DND-41 (cell line): ENCODE results near the gene NDUFS7.

ENCODE experiments used
- ATAC-seq: fragments of 200-7000 bp; cut with Tn5 transposase; 3 replicates; pipeline ENCODE4 v1.9.1; 2021; ENCODE audit warnings: low read depth; ENCODE audit not compliant: insufficient read depth
- DNase-seq: peaks from one replicate; pipeline ENCODE4 v3.0.0-alpha.2; 2020
- H2AFZ ChIP-seq: 2 replicates; pipeline ENCODE4 v1.6.0; 2012; ENCODE audit warnings: low read depth, low read length
- H3K27ac ChIP-seq: 2 replicates; pipeline ENCODE4 v1.5.1; 2012; ENCODE audit warnings: low read length, inconsistent platforms
- H3K27me3 ChIP-seq: fragments of 200-600 bp; sonication (generic); 2 replicates; pipeline ENCODE4 v1.6.0; 2012; ENCODE audit warnings: low read length, mild to moderate bottlenecking, inconsistent platforms; ENCODE audit not compliant: insufficient read depth, poor library complexity
- H3K36me3 ChIP-seq: 2 replicates; pipeline ENCODE4 v1.5.1; 2012; ENCODE audit warnings: low read length, inconsistent platforms; ENCODE audit not compliant: insufficient read depth
- H3K4me1 ChIP-seq: 2 replicates; pipeline ENCODE4 v1.5.1; 2012; ENCODE audit warnings: mild to moderate bottlenecking, low read length; ENCODE audit not compliant: insufficient read depth
- H3K4me2 ChIP-seq: 2 replicates; pipeline ENCODE4 v1.6.0; 2012; ENCODE audit warnings: mild to moderate bottlenecking, moderate library complexity, low read length, inconsistent platforms; ENCODE audit not compliant: insufficient read depth
- H3K4me3 ChIP-seq, 2 experiments: fragments of 200-600 bp in 1 of 2; shearing (Covaris generic) in 1 of 2; 2 replicates each; pipeline ENCODE4 v1.5.1; 2012 to 2016; ENCODE audit warnings: inconsistent platforms in 2 of 2, low read length in 2 of 2, mild to moderate bottlenecking in 2 of 2, low read depth in 1 of 2, moderate library complexity in 1 of 2
- H3K79me2 ChIP-seq: 2 replicates; pipeline ENCODE4 v1.6.0; 2012; ENCODE audit warnings: low read length, inconsistent platforms; ENCODE audit not compliant: insufficient read depth
- H3K9ac ChIP-seq: 2 replicates; pipeline ENCODE4 v1.6.0; 2012; ENCODE audit warnings: low read depth, mild to moderate bottlenecking, inconsistent platforms, low read length, moderate library complexity
- H3K9me3 ChIP-seq: 2 replicates; pipeline ENCODE4 v1.5.1; 2012; ENCODE audit warnings: low read length, moderate library complexity, mild to moderate bottlenecking, inconsistent platforms; ENCODE audit not compliant: insufficient read depth, severe bottlenecking
- H4K20me1 ChIP-seq: 2 replicates; pipeline ENCODE4 v1.6.0; 2012; ENCODE audit warnings: low read length; ENCODE audit not compliant: insufficient read depth
- CTCF ChIP-seq: IDR thresholded peaks from 2 replicates; pipeline ENCODE4 v1.5.1; 2012; ENCODE audit warnings: borderline replicate concordance, low read length, moderate library complexity, mild to moderate bottlenecking; ENCODE audit not compliant: poor library complexity, severe bottlenecking; ENCODE audit errors: extremely low read depth
- EZH2 ChIP-seq: IDR thresholded peaks from 3 replicates; pipeline ENCODE4 v1.6.1; 2012; ENCODE audit warnings: borderline replicate concordance, low read depth, mild to moderate bottlenecking, moderate library complexity, low read length, inconsistent platforms; ENCODE audit not compliant: severe bottlenecking

NDUFS7 gene

DNA sequence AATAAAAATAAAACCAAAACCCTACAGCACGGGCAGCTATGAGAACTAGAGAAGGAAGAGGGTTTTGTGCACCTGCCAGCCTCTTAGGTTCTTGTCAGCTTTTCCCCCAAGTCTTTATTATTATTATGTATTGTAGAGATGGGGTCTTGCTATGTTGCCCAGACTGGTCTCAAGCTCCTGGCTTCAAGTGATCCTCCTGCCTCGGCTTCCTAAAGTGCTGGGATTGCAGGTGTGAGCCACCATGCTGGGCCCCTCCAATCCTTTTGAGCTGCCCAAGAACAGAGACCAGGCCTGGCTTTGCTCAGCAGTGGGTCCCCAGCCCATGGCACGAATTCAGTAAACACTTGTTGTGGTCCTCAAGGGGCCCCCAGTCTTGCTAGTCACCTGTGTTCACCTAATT, 1.5 kb upstream of the NDUFS7 start:
- Histone ChIP-seq H3K79me2 (peaks cover 34% of the 10 kb centered on the region), H3K4me3 (no peak overlapping the region), H3K27me3 (no peaks in the 10 kb centered on the region), H3K9me3 (no peaks in the 10 kb centered on the region), H3K4me1 (peaks cover 25% of the 10 kb centered on the region), H3K9ac (no peak overlapping the region), H4K20me1 (peaks cover 10% of the 10 kb centered on the region; the same call in 1 of the 2 replicates), H3K27ac (no peak overlapping the region), H3K4me2 (no peak overlapping the region), H2AFZ (no peak overlapping the region), H3K36me3 (peaks cover 17% of the 10 kb centered on the region)
- no peak for ATAC-seq
- TF ChIP-seq EZH2 (no peak), CTCF (no peak)
- no peak for DNase-seq

GRCh38 chr19:1383017-1383311, 743 bp upstream of the NDUFS7 start:
- peak overlapping the region in 1 of 2 experiments; percentile 97; a peak in 2 of 4 replicates for H3K4me3 ChIP-seq

DNA sequence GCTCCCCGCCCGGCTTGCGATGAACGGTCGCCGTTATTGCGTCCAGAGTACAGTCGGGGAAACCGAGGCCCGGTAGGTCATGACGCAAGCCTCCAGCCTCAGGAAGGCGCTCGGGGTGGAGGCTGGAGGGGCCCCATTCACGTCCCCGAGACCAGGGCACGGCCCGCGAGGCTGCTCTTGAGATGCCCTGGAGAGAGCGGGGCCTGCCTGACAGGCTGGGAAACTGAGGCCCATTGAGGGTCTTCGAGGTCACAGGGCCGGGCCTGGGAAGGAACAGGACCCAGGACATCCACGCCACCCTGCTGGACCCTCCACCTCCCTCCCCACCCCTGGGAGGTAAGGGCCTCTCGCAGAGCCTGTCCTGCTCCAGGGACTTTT, 367 bp downstream of the NDUFS7 start:
- TF ChIP-seq CTCF (no peak), EZH2 (no peak)
- Histone ChIP-seq H3K27me3 (no peaks in the 10 kb centered on the region), H3K4me2 (peak overlapping the region; percentile 79), H3K36me3 (peaks cover 25% of the 10 kb centered on the region), H3K79me2 (peaks cover 46% of the 10 kb centered on the region), H2AFZ (peak overlapping the region; percentile 90), H3K9me3 (no peaks in the 10 kb centered on the region), H3K4me1 (peaks cover 25% of the 10 kb centered on the region), H3K27ac (peak overlapping the region; percentile 96), H4K20me1 (peaks cover 10% of the 10 kb centered on the region), H3K9ac (peak overlapping the region; percentile 93), H3K4me3 (peak overlapping the region; percentile 97 to 98)
- ATAC-seq = peak; percentile 8; the same call in 2 of the 3 replicates
- no peak for DNase-seq

More at GRCh38 chr19:1383017-1383311, 743 bp upstream of the NDUFS7 start:
- DNase-seq (no peak), ATAC-seq (no peak)
- Histone ChIP-seq H3K27me3 (no peaks in the 10 kb centered on the region), H3K4me2 (peak overlapping the region; percentile 60), H3K27ac (peak overlapping the region; percentile 29; the same call in 1 of the 2 replicates), H3K79me2 (peaks cover 40% of the 10 kb centered on the region), H2AFZ (peak overlapping the region; percentile 11; the same call in 1 of the 2 replicates), H3K9me3 (no peaks in the 10 kb centered on the region), H3K9ac (peak overlapping the region; percentile 93; the same call in 1 of the 2 replicates), H3K36me3 (peaks cover 14% of the 10 kb centered on the region), H4K20me1 (peaks cover 7% of the 10 kb centered on the region; the same call in 1 of the 2 replicates), H3K4me1 (peaks cover 25% of the 10 kb centered on the region)
- TF ChIP-seq EZH2 (no peak), CTCF (no peak)
